Endodermal cell (in vitro differentiated cells): ENCODE measurements around the gene KIZ. TPM values are rescaled to one million over a fixed set of nuclear protein-coding genes. Genes with fewer than 3 reads are reported as not detected.

ENCODE experiments used
- DNase-seq: peaks from one replicate; pipeline ENCODE4 v3.0.0-alpha.2; 2017
- H3K27ac ChIP-seq: 2 replicates; pipeline ENCODE4 v1.5.1; 2013; ENCODE audit warnings: mild to moderate bottlenecking, low read depth, low read length, moderate library complexity
- H3K27me3 ChIP-seq: 2 replicates; pipeline ENCODE4 v1.6.1; 2013; ENCODE audit warnings: mild to moderate bottlenecking, low read length, moderate library complexity; ENCODE audit not compliant: insufficient read depth, control insufficient read depth, poor library complexity, severe bottlenecking
- H3K36me3 ChIP-seq: 2 replicates; pipeline ENCODE4 v1.7.0; 2013; ENCODE audit warnings: mild to moderate bottlenecking, low read length, moderate library complexity; ENCODE audit not compliant: control insufficient read depth, insufficient read depth
- H3K4me1 ChIP-seq: one replicate; pipeline ENCODE4 v1.7.0; 2013; ENCODE audit warnings: low read length; ENCODE audit not compliant: control insufficient read depth, insufficient read depth
- H3K4me3 ChIP-seq: 2 replicates; pipeline ENCODE4 v1.5.1; 2013; ENCODE audit warnings: mild to moderate bottlenecking, low read length, moderate library complexity
- H3K9ac ChIP-seq: 2 replicates; pipeline ENCODE4 v1.6.1; 2013; ENCODE audit warnings: mild to moderate bottlenecking, low read length, moderate library complexity; ENCODE audit not compliant: poor library complexity, severe bottlenecking; ENCODE audit errors: extremely low read depth
- H3K9me3 ChIP-seq: 2 replicates; pipeline ENCODE4 v1.6.1; 2013; ENCODE audit warnings: mild to moderate bottlenecking, low read length, moderate library complexity; ENCODE audit not compliant: control insufficient read depth
- H3K27ac Mint-ChIP-seq: 2 replicates; pipeline ENCODE4 v1.8.0; 2020; ENCODE audit warnings: mixed read lengths
- H3K27me3 Mint-ChIP-seq: 2 replicates; pipeline ENCODE4 v1.8.0; 2021; ENCODE audit warnings: mild to moderate bottlenecking, mixed read lengths; ENCODE audit not compliant: insufficient read depth
- H3K36me3 Mint-ChIP-seq: 2 replicates; pipeline ENCODE4 v1.8.0; 2020; ENCODE audit warnings: low read depth, mixed read lengths
- H3K4me1 Mint-ChIP-seq: 2 replicates; pipeline ENCODE4 v1.8.0; 2020; ENCODE audit warnings: mixed read lengths
- H3K4me3 Mint-ChIP-seq: 2 replicates; pipeline ENCODE4 v1.8.0; 2020; ENCODE audit warnings: mild to moderate bottlenecking, moderate library complexity, mixed read lengths
- H3K9me3 Mint-ChIP-seq: 2 replicates; pipeline ENCODE4 v1.8.0; 2020; ENCODE audit warnings: mild to moderate bottlenecking, mixed read lengths
- WGBS, 2 experiments: methylation state at CpG; one replicate each; pipeline versions ENCODE4 v1.1.5 to v1.1.7; 2013; ENCODE audit warnings: missing lambda C conversion rate in 2 of 2, mixed read lengths in 1 of 2; ENCODE audit not compliant: insufficient coverage in 1 of 2, insufficient read length in 1 of 2; 5-methylcytosine and 5-hydroxymethylcytosine counted together
- total RNA-seq, 2 donors: library from RNA; stranded (reverse); fragmentation: NEBNext Ultra II Directional in 1 of 2; extraction: Animal tissue kit (Norgen Biotek cat#: 25700) in 1 of 2; gene quantifications; 2 replicates in 1 of 2; 3 replicates in 1 of 2; pipeline ENCODE4 v1.2.1, GENCODE V29; 2021
- TF ChIP-seq, protein P1 (sequence below): fragments of 200-600 bp; sonication (generic); conservative IDR thresholded peaks from 2 replicates; pipeline ENCODE4 v1.5.0; 2021; ENCODE audit warnings: antibody characterized with exemption, mild to moderate bottlenecking

Gene KIZ
- total RNA-seq, 2 donors from 2014 or later: 50.3 to 50.8 TPM

DNA sequence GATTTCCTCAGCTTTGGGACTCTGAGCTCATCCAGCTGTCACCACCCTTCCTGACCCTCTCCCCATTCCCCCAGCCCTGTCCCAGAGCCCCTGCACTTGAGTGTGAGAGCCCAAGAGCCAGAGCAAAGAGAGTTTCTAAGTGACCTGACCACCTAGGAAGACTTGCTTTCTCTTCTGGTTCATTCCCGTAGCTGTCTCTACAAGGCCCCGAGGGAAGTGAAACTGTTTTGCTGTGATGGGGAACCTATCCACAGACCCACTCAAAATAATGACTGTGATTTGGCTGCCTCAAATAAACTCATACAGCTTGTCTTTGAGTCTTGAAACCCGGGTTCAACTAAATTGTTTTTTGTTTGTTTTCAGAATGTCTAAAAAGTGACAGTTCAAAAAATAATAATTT lies 102.6 kb downstream of the KIZ start:
- Histone ChIP-seq H3K36me3 (peaks cover 11% of the 10 kb centered on the region), H3K4me1 (peaks cover 2% of the 10 kb centered on the region), H3K9ac (no peak overlapping the region), H3K27me3 (no peaks in the 10 kb centered on the region), H3K4me3 (no peak overlapping the region), H3K27ac (no peak overlapping the region), H3K9me3 (no peaks in the 10 kb centered on the region)
- H3K4me3 Mint-ChIP-seq: no peak overlapping the region
- TF ChIP-seq, protein P1, sequence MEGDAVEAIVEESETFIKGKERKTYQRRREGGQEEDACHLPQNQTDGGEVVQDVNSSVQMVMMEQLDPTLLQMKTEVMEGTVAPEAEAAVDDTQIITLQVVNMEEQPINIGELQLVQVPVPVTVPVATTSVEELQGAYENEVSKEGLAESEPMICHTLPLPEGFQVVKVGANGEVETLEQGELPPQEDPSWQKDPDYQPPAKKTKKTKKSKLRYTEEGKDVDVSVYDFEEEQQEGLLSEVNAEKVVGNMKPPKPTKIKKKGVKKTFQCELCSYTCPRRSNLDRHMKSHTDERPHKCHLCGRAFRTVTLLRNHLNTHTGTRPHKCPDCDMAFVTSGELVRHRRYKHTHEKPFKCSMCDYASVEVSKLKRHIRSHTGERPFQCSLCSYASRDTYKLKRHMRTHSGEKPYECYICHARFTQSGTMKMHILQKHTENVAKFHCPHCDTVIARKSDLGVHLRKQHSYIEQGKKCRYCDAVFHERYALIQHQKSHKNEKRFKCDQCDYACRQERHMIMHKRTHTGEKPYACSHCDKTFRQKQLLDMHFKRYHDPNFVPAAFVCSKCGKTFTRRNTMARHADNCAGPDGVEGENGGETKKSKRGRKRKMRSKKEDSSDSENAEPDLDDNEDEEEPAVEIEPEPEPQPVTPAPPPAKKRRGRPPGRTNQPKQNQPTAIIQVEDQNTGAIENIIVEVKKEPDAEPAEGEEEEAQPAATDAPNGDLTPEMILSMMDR: no peak
- no peak for DNase-seq
- peaks cover 31% of the 10 kb centered on the region for H3K36me3 Mint-ChIP-seq
- no peaks in the 10 kb centered on the region for H3K9me3 Mint-ChIP-seq
- H3K27ac Mint-ChIP-seq: no peak overlapping the region
- WGBS, 2 experiments: 89 to 94% methylated on average over 3 of the region's 3 CpGs
- peaks cover 42% of the 10 kb centered on the region for H3K4me1 Mint-ChIP-seq
- H3K27me3 Mint-ChIP-seq: no peaks in the 10 kb centered on the region

DNA sequence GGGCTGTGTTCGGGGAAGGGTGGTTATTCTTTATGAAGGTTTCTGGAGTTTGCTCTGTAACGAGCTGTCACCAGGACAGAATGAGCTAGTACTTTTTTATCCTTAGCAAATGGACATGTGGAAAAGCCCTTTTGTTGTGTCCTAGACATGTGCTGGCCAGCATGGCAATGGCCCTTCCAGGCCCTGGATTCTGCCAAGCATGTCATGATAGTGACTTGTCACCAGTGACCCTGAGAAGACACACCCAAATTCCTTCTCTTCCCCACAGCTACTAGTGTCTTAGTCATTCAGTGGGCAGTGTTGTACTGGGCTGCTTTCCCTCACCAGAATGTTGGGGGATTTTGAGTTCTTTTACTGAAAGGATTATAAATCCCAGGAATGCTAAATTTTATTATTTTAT lies 103.3 kb downstream of the KIZ start:
- 85 to 92% methylated on average over 2 of the region's 2 CpGs for WGBS, 2 experiments
- Histone ChIP-seq H3K9me3 (no peaks in the 10 kb centered on the region), H3K4me1 (peaks cover 2% of the 10 kb centered on the region), H3K9ac (no peak overlapping the region), H3K4me3 (no peak overlapping the region), H3K27me3 (no peaks in the 10 kb centered on the region), H3K36me3 (peaks cover 11% of the 10 kb centered on the region), H3K27ac (no peak overlapping the region)
- H3K27me3 Mint-ChIP-seq: no peaks in the 10 kb centered on the region
- no peak overlapping the region for H3K4me3 Mint-ChIP-seq
- H3K4me1 Mint-ChIP-seq: peaks cover 43% of the 10 kb centered on the region
- TF ChIP-seq, protein P1: no peak
- no peak for DNase-seq
- no peaks in the 10 kb centered on the region for H3K9me3 Mint-ChIP-seq
- no peak overlapping the region for H3K27ac Mint-ChIP-seq
- H3K36me3 Mint-ChIP-seq: peaks cover 31% of the 10 kb centered on the region

DNA sequence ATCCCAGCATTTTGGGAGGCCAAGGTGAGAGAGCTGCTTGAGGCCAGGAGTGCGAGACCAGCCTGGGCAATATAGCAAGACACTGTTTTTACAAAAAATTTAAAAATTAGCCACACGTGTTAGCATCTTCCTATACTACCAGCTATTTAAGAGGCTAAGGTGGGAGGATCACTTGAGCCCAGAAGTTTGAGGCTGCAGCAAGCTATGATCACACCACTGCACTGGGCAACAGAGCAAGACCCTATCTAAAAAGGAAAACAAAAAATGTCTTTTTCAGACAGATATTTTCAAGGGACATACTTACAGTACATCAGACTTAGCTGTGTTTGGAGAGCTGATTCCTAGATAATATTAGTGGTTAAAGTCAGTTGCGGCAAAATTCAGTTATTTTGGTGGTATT lies 104.3 kb downstream of the KIZ start:
- H3K4me3 Mint-ChIP-seq: no peak overlapping the region
- TF ChIP-seq, protein P1: no peak
- H3K36me3 ChIP-seq: peaks cover 11% of the 10 kb centered on the region
- DNase-seq: no peak
- WGBS, 2 experiments: 87 to 100% methylated on average over 1 to 3 of the region's 3 CpGs
- H3K27me3 ChIP-seq: no peaks in the 10 kb centered on the region
- peaks cover 43% of the 10 kb centered on the region for H3K4me1 Mint-ChIP-seq
- no peak overlapping the region for H3K27ac Mint-ChIP-seq
- no peaks in the 10 kb centered on the region for H3K27me3 Mint-ChIP-seq
- peaks cover 31% of the 10 kb centered on the region for H3K36me3 Mint-ChIP-seq
- no peaks in the 10 kb centered on the region for H3K4me1 ChIP-seq
- H3K9me3 ChIP-seq: no peaks in the 10 kb centered on the region
- no peak overlapping the region for H3K9ac ChIP-seq
- no peaks in the 10 kb centered on the region for H3K9me3 Mint-ChIP-seq
- no peak overlapping the region for H3K4me3 ChIP-seq
- no peak overlapping the region for H3K27ac ChIP-seq
